Panc1 (cell line): ENCODE data around the gene MACF1. TPM values are rescaled to one million over a fixed set of nuclear protein-coding genes. Genes with fewer than 3 reads are reported as not detected.

Experiments used
- ATAC-seq: fragments of 200-7000 bp; cut with Tn5 transposase; 2 replicates; pipeline ENCODE4 v1.9.1; 2020; ENCODE audit warnings: mild to moderate bottlenecking, moderate library complexity
- BruUV-seq: library from RNA; stranded (reverse); fragments of 400-500 nt; replicated peaks from 2 replicates; lab custom pipeline; 2021; lab: Mats Ljungman, UMichigan
- CTCF ChIA-PET: fragments of 300-600 bp; sonication (Branson Sonifier 250); formaldehyde crosslinking; loops from one replicate; lab custom pipeline; 2022; ENCODE audit warnings: antibody characterized with exemption; lab: Charles Lee
- POLR2A ChIA-PET: fragments of 300-600 bp; sonication (Branson Sonifier 250); formaldehyde crosslinking; loops from one replicate; lab custom pipeline; 2022; ENCODE audit warnings: antibody characterized with exemption; lab: Charles Lee
- DNase-seq: peaks from one replicate; pipeline ENCODE4 v3.0.0-alpha.2; 2010; ENCODE audit warnings: low read depth, low spot score
- H3K27ac ChIP-seq: 2 replicates; pipeline ENCODE4 v1.5.1; 2011; ENCODE audit warnings: mild to moderate bottlenecking, low read length, inconsistent platforms
- H3K27me3 ChIP-seq: fragments of 200-500 bp; sonication (Bioruptor generic); 2 replicates; pipeline ENCODE4 v1.6.0; 2014; ENCODE audit warnings: low read length, inconsistent platforms; ENCODE audit not compliant: control insufficient read depth, insufficient read depth
- H3K36me3 ChIP-seq: fragments of 200-500 bp; sonication (Bioruptor generic); 2 replicates; pipeline ENCODE4 v1.5.1; 2014; ENCODE audit warnings: inconsistent platforms, mild to moderate bottlenecking, low read length, moderate library complexity; ENCODE audit not compliant: control insufficient read depth, insufficient read depth
- H3K4me1 ChIP-seq: 2 replicates; pipeline ENCODE4 v1.5.1; 2011; ENCODE audit warnings: inconsistent platforms, mild to moderate bottlenecking, low read length, moderate library complexity; ENCODE audit not compliant: control insufficient read depth, insufficient read depth
- H3K4me3 ChIP-seq, 2 experiments: 2 replicates each; pipeline ENCODE4 v1.5.1; 2011 to 2012; ENCODE audit warnings: low read depth in 2 of 2, low read length in 2 of 2, mild to moderate bottlenecking in 2 of 2, inconsistent platforms in 1 of 2, moderate library complexity in 1 of 2
- H3K9me3 ChIP-seq: fragments of 200-500 bp; sonication (Bioruptor generic); 2 replicates; pipeline ENCODE4 v1.5.1; 2014; ENCODE audit warnings: low read depth, mild to moderate bottlenecking, inconsistent platforms, low read length, moderate library complexity; ENCODE audit not compliant: control insufficient read depth, insufficient read depth
- CTCF ChIP-seq: fragments of 450-650 bp; IDR thresholded peaks from 2 replicates; pipeline ENCODE4 v1.5.1; 2017; ENCODE audit warnings: mild to moderate bottlenecking
- POLR2AphosphoS5 ChIP-seq: IDR thresholded peaks from 2 replicates; pipeline ENCODE4 v1.6.1; 2012; ENCODE audit warnings: mild to moderate bottlenecking, low read depth, low read length, moderate library complexity
- REST ChIP-seq, 2 experiments: IDR thresholded peaks; 2 replicates each; pipeline ENCODE4 v1.6.1; 2011 to 2012; ENCODE audit warnings: low read depth in 2 of 2, control low read depth in 1 of 2, low read length in 1 of 2, mild to moderate bottlenecking in 1 of 2, moderate library complexity in 1 of 2; ENCODE audit not compliant: insufficient read depth in 1 of 2
- SIN3A ChIP-seq: IDR thresholded peaks from 2 replicates; pipeline ENCODE4 v1.6.1; 2012; ENCODE audit warnings: low read depth, mild to moderate bottlenecking, low read length, moderate library complexity, borderline replicate concordance; ENCODE audit not compliant: insufficient read depth
- TCF7L2 ChIP-seq: IDR thresholded peaks from 2 replicates; pipeline ENCODE4 v1.6.1; 2011; ENCODE audit warnings: mild to moderate bottlenecking, low read depth, low read length, inconsistent platforms
- in situ Hi-C: cut with HindIII; loops from 2 replicates; pipeline ENCODE4 v1.10.0; 2016; ENCODE audit warnings: low sequenced_read_pairs, low pct_unique_long_range_greater_than_20kb
- intact Hi-C: fragments of 100-400 bp; cut with micrococcal nuclease; formaldehyde crosslinking; loops from one replicate; pipeline ENCODE4 v1.10.0; 2022; ENCODE audit not compliant: unreplicated experiment
- total RNA-seq: library from RNA; stranded (reverse); gene quantifications from one replicate; pipeline ENCODE4 v1.2.1, GENCODE V29; 2021; ENCODE audit not compliant: unreplicated experiment

MACF1 gene
- total RNA-seq, 1 experiment from 2014 or later, result 413 TPM

- H3K27ac ChIP-seq, result peak overlapping the region; percentile 97
- ChIA-PET CTCF (interaction anchor here (0.8 kb wide), 1 partner anchor 82 kb away, joined by 3 read pairs; no protein-coding TSS in a partner anchor), POLR2A (interaction anchor here (1.0 kb wide), 1 partner anchor 83 kb away, joined by 3 read pairs; no protein-coding TSS in a partner anchor)
- intact Hi-C loops (loop anchor here (5.0 kb wide), 1 partner anchor 68 kb away; no protein-coding TSS in a partner anchor), in situ Hi-C loops (no loop called here)
- no peaks in the 10 kb centered on the region for H3K9me3 ChIP-seq
- no peak overlapping the region for H3K4me3 ChIP-seq
- H3K27me3 ChIP-seq, result no peaks in the 10 kb centered on the region
- no peak for TF ChIP-seq REST (IDR thresholded peaks at IDR 0.05; ENCODE audit: insufficient read depth in 1 of 2, low read depth in 2 of 2, low read length in 1 of 2)
- no peak for TF ChIP-seq CTCF
- TF ChIP-seq POLR2AphosphoS5, result no peak
- no peak for TF ChIP-seq TCF7L2
- TF ChIP-seq SIN3A, result no peak
- peaks cover 94% of the 10 kb centered on the region for H3K4me1 ChIP-seq
- H3K36me3 ChIP-seq, result no peaks in the 10 kb centered on the region
- ATAC-seq (no peak), DNase-seq (no peak)
- TSS peak; percentile 24 for BruUV-seq
These were observed 14.9 kb upstream of the MACF1 start for GRCh38 chr1:39189592-39190041.

DNA sequence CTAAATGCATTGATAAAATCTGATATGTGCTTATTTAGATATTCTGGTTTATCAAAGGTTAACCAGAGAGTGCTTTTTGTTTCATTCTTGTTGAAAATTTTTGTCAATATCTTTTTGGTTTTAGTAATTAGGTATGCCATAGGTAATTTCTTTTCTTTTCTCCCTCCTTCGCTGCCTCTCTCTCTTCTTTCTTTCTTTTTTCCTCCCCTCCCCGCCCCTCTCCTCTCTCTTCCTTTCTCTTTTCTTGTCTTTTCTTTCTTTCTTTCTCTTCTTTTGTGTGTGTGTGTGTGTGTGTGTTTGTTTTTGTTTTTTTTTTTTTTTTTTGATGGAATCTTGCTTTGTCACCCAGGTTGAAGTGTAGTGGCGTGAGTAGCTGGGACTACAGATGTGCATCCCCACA is 14.4 kb upstream of the MACF1 start:
- H3K27me3 ChIP-seq, result no peaks in the 10 kb centered on the region
- peaks cover 96% of the 10 kb centered on the region for H3K4me1 ChIP-seq
- H3K27ac ChIP-seq, result peak overlapping the region; percentile 97
- in situ Hi-C loops (no loop called here), intact Hi-C loops (loop anchor here (5.0 kb wide), 1 partner anchor 67 kb away; no protein-coding TSS in a partner anchor)
- BruUV-seq, result no TSS peak
- H3K9me3 ChIP-seq, result no peaks in the 10 kb centered on the region
- TF ChIP-seq POLR2AphosphoS5, result no peak
- ChIA-PET POLR2A (interaction anchor here (1.0 kb wide), 1 partner anchor 83 kb away, joined by 3 read pairs; no protein-coding TSS in a partner anchor), CTCF (interaction anchor here (0.6 to 0.8 kb wide), 2 partner anchors 82 to 311 kb away, joined by 3 read pairs; no protein-coding TSS in a partner anchor)
- no peaks in the 10 kb centered on the region for H3K36me3 ChIP-seq
- peak overlapping the region in 1 of 2 experiments; percentile 21; a peak in 2 of 4 replicates for H3K4me3 ChIP-seq
- no peak for ATAC-seq
- DNase-seq, result no peak
